ENCODE data around the gene GJB3.

GJB3 gene

GRCh38 chr1:34754964-34755637, 25.9 kb upstream of the GJB3 start, which contains the start of gene GJB5:
Gene GJB5, plus strand, starts transcription at chr1:34755047. Its CDS starts 2,284 bp downstream, at chr1:34757331.
- no peaks in the 10 kb centered on the region; the same call in 1 of the 2 replicates for H3K27me3 ChIP-seq (replicated peaks; ENCODE audit: control insufficient read depth, insufficient read depth, low read length)
- TF ChIP-seq CTCF (IDR thresholded peaks at IDR 0.05; ENCODE audit: insufficient read depth, low read length, poor library complexity, severe bottlenecking) = no peak
- H3K36me3 ChIP-seq (ENCODE audit: control insufficient read depth, insufficient read depth, low read length) = no peaks in the 10 kb centered on the region
- no peak within 1 kb of the TSS for H3K4me3 ChIP-seq (replicated peaks; ENCODE audit: low read depth, low read length)
- no peak for DNase-seq (ENCODE audit: extremely low read depth, insufficient read length)

- no peak for TF ChIP-seq CTCF (IDR thresholded peaks at IDR 0.05; ENCODE audit: insufficient read depth, low read length, poor library complexity, severe bottlenecking)
- H3K27me3 ChIP-seq (replicated peaks; ENCODE audit: control insufficient read depth, insufficient read depth, low read length) = no peaks in the 10 kb centered on the region; the same call in 1 of the 2 replicates
- no peak for DNase-seq (ENCODE audit: extremely low read depth, insufficient read length)
- H3K36me3 ChIP-seq (ENCODE audit: control insufficient read depth, insufficient read depth, low read length) = no peaks in the 10 kb centered on the region
- H3K4me3 ChIP-seq (replicated peaks; ENCODE audit: low read depth, low read length) = no peak overlapping the region
These were observed 25.1 kb upstream of the GJB3 start for GRCh38 chr1:34755961-34756360.

GRCh38 chr1:34757386-34757785, 23.6 kb upstream of the GJB3 start:
- H3K36me3 ChIP-seq (ENCODE audit: control insufficient read depth, insufficient read depth, low read length) = no peaks in the 10 kb centered on the region
- H3K4me3 ChIP-seq (replicated peaks; ENCODE audit: low read depth, low read length) = no peak overlapping the region
- no peak for TF ChIP-seq CTCF (IDR thresholded peaks at IDR 0.05; ENCODE audit: insufficient read depth, low read length, poor library complexity, severe bottlenecking)
- no peaks in the 10 kb centered on the region; the same call in 1 of the 2 replicates for H3K27me3 ChIP-seq (replicated peaks; ENCODE audit: control insufficient read depth, insufficient read depth, low read length)
- no peak for DNase-seq (ENCODE audit: extremely low read depth, insufficient read length)

GRCh38 chr1:34758751-34759150, 22.3 kb upstream of the GJB3 start:
- DNase-seq (ENCODE audit: extremely low read depth, insufficient read length) = no peak
- no peak for TF ChIP-seq CTCF (IDR thresholded peaks at IDR 0.05; ENCODE audit: insufficient read depth, low read length, poor library complexity, severe bottlenecking)
- Histone ChIP-seq H3K4me3 (replicated peaks; ENCODE audit: low read depth, low read length) (no peak overlapping the region), H3K36me3 (ENCODE audit: control insufficient read depth, insufficient read depth, low read length) (no peaks in the 10 kb centered on the region), H3K27me3 (replicated peaks; ENCODE audit: control insufficient read depth, insufficient read depth, low read length) (peaks cover 1% of the 10 kb centered on the region)

- H3K27me3 ChIP-seq (replicated peaks; ENCODE audit: control insufficient read depth, insufficient read depth, low read length) = peaks cover 1% of the 10 kb centered on the region
- H3K4me3 ChIP-seq (replicated peaks; ENCODE audit: low read depth, low read length) = no peak within 1 kb of the TSS
- DNase-seq (ENCODE audit: extremely low read depth, insufficient read length) = no peak
- no peaks in the 10 kb centered on the region for H3K36me3 ChIP-seq (ENCODE audit: control insufficient read depth, insufficient read depth, low read length)
- no peak for TF ChIP-seq CTCF (IDR thresholded peaks at IDR 0.05; ENCODE audit: insufficient read depth, low read length, poor library complexity, severe bottlenecking)
These were observed 21.3 kb upstream of the GJB3 start, which contains the start of gene GJB4 for GRCh38 chr1:34759503-34760357. Gene GJB4, plus strand, starts transcription at chr1:34759740. Its CDS starts 1,515 bp downstream, at chr1:34761255.

Data from GM06990 (cell line).